HepG2 (cell line): ENCODE results near the gene SELENOH. TPM values are rescaled to one million over a fixed set of nuclear protein-coding genes. Genes with fewer than 3 reads are reported as not detected.

Experiments used
- HMGXB4 ChIP-seq, 2 experiments: sonication (generic) in 1 of 2; formaldehyde crosslinking in 1 of 2; IDR thresholded peaks; 2 replicates each; pipeline versions ENCODE4 v1.4.0 to v1.6.1; 2018 to 2020; ENCODE audit warnings: missing genetic modification reagents in 2 of 2, borderline replicate concordance in 1 of 2, low read depth in 1 of 2, mild to moderate bottlenecking in 1 of 2, missing biosample characterization in 1 of 2
- HNF4A ChIP-seq: sonication (generic); formaldehyde crosslinking; IDR thresholded peaks from 2 replicates; pipeline ENCODE4 v1.4.0; 2020; ENCODE audit warnings: missing genetic modification reagents
- IRX3 ChIP-seq: sonication (generic); formaldehyde crosslinking; IDR thresholded peaks from 2 replicates; pipeline ENCODE4 v1.8.1; 2023; ENCODE audit warnings: mild to moderate bottlenecking, low read depth, missing genetic modification reagents, borderline replicate concordance
- KLF16 ChIP-seq, 2 experiments: sonication (generic) in 1 of 2; formaldehyde crosslinking in 1 of 2; IDR thresholded peaks; 2 replicates each; pipeline versions ENCODE4 v1.6.1 to v1.8.0; 2016 to 2023; ENCODE audit warnings: missing genetic modification reagents in 2 of 2, missing compliant biosample characterization in 1 of 2
- MXI1 ChIP-seq: IDR thresholded peaks from 3 replicates; pipeline ENCODE4 v1.6.1; 2012; ENCODE audit warnings: low read depth, low read length, inconsistent platforms, borderline replicate concordance
- POLR2A ChIP-seq, 2 experiments: IDR thresholded peaks; 2 replicates each; pipeline ENCODE4 v1.6.1; 2011; ENCODE audit warnings: low read depth in 2 of 2, low read length in 2 of 2, mild to moderate bottlenecking in 1 of 2, moderate library complexity in 1 of 2; ENCODE audit not compliant: insufficient read depth in 1 of 2
- RBAK ChIP-seq: sonication (generic); formaldehyde crosslinking; IDR thresholded peaks from 2 replicates; pipeline ENCODE4 v1.5.1; 2020; ENCODE audit warnings: mild to moderate bottlenecking, missing genetic modification reagents
- RCOR2 ChIP-seq: IDR thresholded peaks from 2 replicates; pipeline ENCODE4 v1.6.1; 2016; ENCODE audit warnings: missing biosample characterization, missing genetic modification reagents
- REST ChIP-seq, 2 experiments: IDR thresholded peaks; 2 replicates each; pipeline ENCODE4 v1.6.1; 2011 to 2012; ENCODE audit warnings: low read length in 2 of 2, borderline replicate concordance in 1 of 2, low read depth in 1 of 2, mild to moderate bottlenecking in 1 of 2, moderate library complexity in 1 of 2
- SNAI1 ChIP-seq: sonication (generic); formaldehyde crosslinking; IDR thresholded peaks from 2 replicates; pipeline ENCODE4 v1.5.0; 2020; ENCODE audit warnings: mild to moderate bottlenecking, missing genetic modification reagents, borderline replicate concordance
- SNRNP70 ChIP-seq: fragments of 200-400 bp; formaldehyde crosslinking; IDR thresholded peaks from 2 replicates; pipeline ENCODE4 v1.6.1; 2017; ENCODE audit warnings: mild to moderate bottlenecking, low read depth, low read length, moderate library complexity
- TCF7 ChIP-seq: sonication (generic); IDR thresholded peaks from 2 replicates; pipeline ENCODE4 v1.6.1; 2016; ENCODE audit warnings: antibody characterized with exemption, low read depth
- TFAP4 ChIP-seq: sonication (generic); IDR thresholded peaks from 2 replicates; pipeline ENCODE4 v1.6.1; 2016; ENCODE audit warnings: low read depth, borderline replicate concordance
- ZBED4 ChIP-seq: sonication (generic); formaldehyde crosslinking; IDR thresholded peaks from 2 replicates; pipeline ENCODE4 v1.4.0; 2020; ENCODE audit warnings: missing genetic modification reagents, borderline replicate concordance
- ZKSCAN1 ChIP-seq: fragments of 150-350 bp; IDR thresholded peaks from 2 replicates; pipeline ENCODE4 v1.6.1; 2014; ENCODE audit warnings: low read length
- ZNF441 ChIP-seq: sonication (generic); formaldehyde crosslinking; IDR thresholded peaks from 2 replicates; pipeline ENCODE4 v1.7.0; 2021; ENCODE audit warnings: missing genetic modification reagents, borderline replicate concordance
- ZNF589 ChIP-seq: sonication (generic); formaldehyde crosslinking; conservative IDR thresholded peaks from 2 replicates; pipeline ENCODE4 v1.8.0; 2022; ENCODE audit warnings: mild to moderate bottlenecking, moderate library complexity, missing genetic modification reagents
- polyA plus RNA-seq, 8 experiments: library from polyadenylated mRNA; depleted of rRNA in 3 of 8; stranded (reverse) in 7 of 8; unstranded in 1 of 8; fragments of >200 nt; fragmentation: Illumina TruSeq in 4 of 8; extraction: Trizol in 4 of 8; gene quantifications; 2 replicates each; pipeline versions ENCODE4 v1.2.1 to v1.2.3, GENCODE V29; 2011 to 2016; ENCODE audit warnings: low read depth in 4 of 8, missing spikeins in 1 of 8, mixed read lengths in 1 of 8; ENCODE audit not compliant: insufficient read depth in 1 of 8
- total RNA-seq, 5 experiments: library from RNA; depleted of rRNA; stranded (reverse); fragments of >200 nt; fragmentation: Illumina TruSeq; extraction: Trizol; gene quantifications; 2 replicates each; pipeline ENCODE4 v1.2.3, GENCODE V29; 2016; ENCODE audit warnings: low read depth in 1 of 5
- TF ChIP-seq, protein P1 (sequence below): sonication (generic); formaldehyde crosslinking; IDR thresholded peaks from 2 replicates; pipeline ENCODE4 v1.8.1; 2023; ENCODE audit warnings: mild to moderate bottlenecking, inconsistent platforms, moderate library complexity, missing genetic modification reagents, borderline replicate concordance

The SELENOH gene
- total and polyA plus RNA-seq, 2 of the 13 experiments (the other 11 are each of a cell fraction or from before 2014, with no cell fraction given): 27.2 to 77.4 TPM

GRCh38 chr11:57777969-57778317, 36.7 kb downstream of the SELENOH start (continued):
- peak in 1 of 2 experiments; percentile 58; a peak in 1 of 4 replicates for TF ChIP-seq REST (IDR thresholded peaks at IDR 0.05; ENCODE audit: borderline replicate concordance in 1 of 2, low read depth in 1 of 2, low read length in 2 of 2)
- 0 out of 2 replicates have a peak, but pooled peaks have one; percentile 20 for TF ChIP-seq TCF7
- no peak for TF ChIP-seq SNRNP70
- TF ChIP-seq HMGXB4 (CRISPR knock-in tag; IDR thresholded peaks at IDR 0.05; ENCODE audit: borderline replicate concordance in 1 of 2, low read depth in 1 of 2): no peak
- TF ChIP-seq TFAP4: peak; percentile 60; the same call in 1 of the 2 replicates
- TF ChIP-seq, protein P1, sequence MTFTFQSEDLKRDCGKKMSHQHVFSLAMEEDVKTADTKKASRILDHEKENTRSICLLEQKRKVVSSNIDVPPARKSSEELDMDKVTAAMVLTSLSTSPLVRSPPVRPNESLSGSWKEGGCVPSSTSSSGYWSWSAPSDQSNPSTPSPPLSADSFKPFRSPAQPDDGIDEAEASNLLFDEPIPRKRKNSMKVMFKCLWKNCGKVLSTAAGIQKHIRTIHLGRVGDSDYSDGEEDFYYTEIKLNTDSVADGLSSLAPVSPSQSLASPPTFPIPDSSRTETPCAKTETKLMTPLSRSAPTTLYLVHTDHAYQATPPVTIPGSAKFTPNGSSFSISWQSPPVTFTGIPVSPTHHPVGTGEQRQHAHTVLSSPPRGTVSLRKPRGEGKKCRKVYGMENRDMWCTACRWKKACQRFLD: no peak
- TF ChIP-seq SNAI1 (CRISPR knock-in tag): no peak
- peak; percentile 33; the same call in 1 of the 2 replicates for TF ChIP-seq ZNF441 (CRISPR knock-in tag)
- peak in 1 of 2 experiments; percentile 37; a peak in 1 of 4 replicates for TF ChIP-seq KLF16 (CRISPR knock-in tag; IDR thresholded peaks at IDR 0.05)
- TF ChIP-seq POLR2A (IDR thresholded peaks at IDR 0.05; ENCODE audit: insufficient read depth in 1 of 2, low read depth in 2 of 2, low read length in 2 of 2): 0 out of 4 replicates have a peak, but pooled peaks of 1 of the 2 experiments have one; percentile 31
- no peak for TF ChIP-seq RBAK (CRISPR knock-in tag)
- peak; percentile 12; the same call in 1 of the 3 replicates for TF ChIP-seq MXI1
- no peak for TF ChIP-seq ZNF589 (CRISPR knock-in tag)
- TF ChIP-seq ZBED4 (CRISPR knock-in tag): 0 out of 2 replicates have a peak, but pooled peaks have one; percentile 22
- no peak for TF ChIP-seq IRX3 (CRISPR knock-in tag)
- no peak for TF ChIP-seq ZKSCAN1
- peak; percentile 88 for TF ChIP-seq HNF4A (CRISPR knock-in tag)
- TF ChIP-seq RCOR2 (CRISPR knock-in tag): no peak
